Hematopoietic multipotent progenitor cell treated with erythropoietin and hydrocortisone succinate and interleukin-3 and kit ligand, for 17 days (in vitro differentiated cells): Measurements from ENCODE around the gene ATL2.
"Not testable (repeated sequence)": the region's sequence is repeated elsewhere in the genome, so short reads cannot be mapped to it uniquely, and the experiment has no call there.

Source experiments
- DNase-seq: peaks from one replicate; pipeline ENCODE4 v3.0.0-alpha.2; 2015; ENCODE audit warnings: low spot score

ATL2 gene

DNA sequence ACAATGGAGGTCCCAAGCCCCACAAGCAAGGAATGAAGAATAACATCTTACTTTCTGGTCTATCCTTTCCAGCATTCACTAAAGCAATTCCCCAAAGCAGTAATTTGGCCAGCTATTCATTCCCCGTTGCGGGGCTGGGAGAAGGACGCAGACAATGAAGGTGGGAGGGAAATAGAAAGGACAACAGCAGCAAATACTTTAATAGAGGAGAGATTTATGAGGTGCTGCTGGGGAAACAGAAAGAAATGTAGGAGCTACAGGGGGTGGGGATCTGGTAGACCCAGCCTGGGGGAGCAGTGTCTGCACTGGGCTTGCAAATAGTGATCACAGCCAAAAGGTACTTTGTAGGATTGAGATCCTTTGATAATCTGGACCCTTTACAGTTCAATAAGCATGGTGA is 13.9 kb upstream of the ATL2 start:
- DNase-seq = no peak

GRCh38 chr2:38387887-38388286 is 10.8 kb upstream of the ATL2 start:
- no peak for DNase-seq

DNA sequence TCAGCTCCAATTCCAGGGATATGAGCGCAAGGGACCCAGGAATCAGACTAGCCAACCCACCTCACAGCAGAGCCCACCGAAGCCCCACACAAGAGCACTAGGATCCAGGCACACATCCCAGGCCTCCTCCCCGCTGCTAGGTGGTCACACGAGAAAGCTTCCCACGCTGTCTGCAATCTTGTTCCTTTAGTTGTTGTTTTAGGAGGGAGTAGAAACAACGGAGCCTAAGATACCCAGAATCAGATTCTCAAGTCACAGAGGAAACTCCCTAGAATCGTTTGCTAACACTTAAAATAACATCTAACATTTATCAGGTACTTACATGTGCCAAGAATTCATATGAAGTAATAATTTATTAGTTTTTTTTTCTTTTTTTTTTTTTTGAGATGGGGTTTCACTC is 9.7 kb upstream of the ATL2 start:
- DNase-seq = no peak

DNA sequence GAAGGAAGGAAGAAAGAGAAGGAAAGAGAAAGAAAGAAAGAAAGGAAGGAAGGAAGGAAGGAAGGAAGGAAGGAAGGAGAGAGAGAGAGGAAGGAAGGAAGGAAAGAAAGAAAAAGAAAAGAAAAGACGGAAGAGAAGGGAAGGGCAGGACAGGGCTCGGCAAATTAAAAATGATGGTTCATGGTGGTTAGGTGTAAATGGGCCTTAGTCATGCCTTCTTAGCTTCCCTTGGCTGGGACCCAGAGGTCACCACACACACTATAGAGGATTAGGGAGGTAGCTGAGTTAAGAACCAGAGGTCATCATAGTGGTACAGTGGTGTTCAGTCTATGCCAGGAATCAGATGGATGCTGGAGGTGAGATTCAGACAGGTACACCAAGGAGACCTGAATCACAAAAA is 9.3 kb upstream of the ATL2 start:
- no peak for DNase-seq

- no peak for DNase-seq
These were observed 7.3 kb upstream of the ATL2 start for GRCh38 chr2:38384338-38384737.

- not testable (repeated sequence) for DNase-seq
These were observed 6.7 kb upstream of the ATL2 start for GRCh38 chr2:38383741-38384140.

DNA sequence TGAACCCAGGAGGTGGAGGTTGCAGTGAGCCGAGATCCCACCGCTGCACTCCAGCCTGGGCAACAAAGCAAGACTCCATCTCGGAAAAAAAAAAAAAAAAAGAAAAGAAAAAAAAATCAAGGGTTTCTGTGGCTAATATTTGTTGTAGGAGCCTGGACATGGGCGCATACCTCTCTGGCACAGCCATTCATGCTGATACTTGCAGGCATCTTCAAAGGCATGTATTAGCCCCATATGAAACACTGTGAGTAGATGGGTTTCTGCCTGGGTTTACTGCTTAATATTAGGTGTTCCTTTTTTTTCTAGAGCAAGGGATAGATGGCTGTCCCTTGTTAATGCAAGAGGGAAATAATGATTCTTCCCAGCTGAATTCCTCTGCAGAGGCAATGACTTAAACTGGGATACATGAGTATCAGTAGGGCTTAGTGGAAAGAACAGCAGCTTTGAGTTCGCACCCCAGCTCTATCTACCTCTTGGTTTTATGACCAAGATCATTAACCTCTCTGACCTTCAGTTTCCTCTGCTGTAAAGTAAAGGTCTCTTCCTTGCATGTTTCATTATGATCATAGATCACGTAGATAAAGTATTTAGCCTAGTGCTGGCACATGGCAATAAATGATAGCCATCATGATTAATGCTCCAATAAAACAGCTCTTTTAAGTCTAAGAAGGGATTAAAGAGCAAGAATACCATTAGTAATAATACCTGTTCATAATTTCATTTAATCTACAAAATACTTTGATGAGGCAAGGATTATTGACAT is 4.5 kb upstream of the ATL2 start:
- DNase-seq = no peak

DNA sequence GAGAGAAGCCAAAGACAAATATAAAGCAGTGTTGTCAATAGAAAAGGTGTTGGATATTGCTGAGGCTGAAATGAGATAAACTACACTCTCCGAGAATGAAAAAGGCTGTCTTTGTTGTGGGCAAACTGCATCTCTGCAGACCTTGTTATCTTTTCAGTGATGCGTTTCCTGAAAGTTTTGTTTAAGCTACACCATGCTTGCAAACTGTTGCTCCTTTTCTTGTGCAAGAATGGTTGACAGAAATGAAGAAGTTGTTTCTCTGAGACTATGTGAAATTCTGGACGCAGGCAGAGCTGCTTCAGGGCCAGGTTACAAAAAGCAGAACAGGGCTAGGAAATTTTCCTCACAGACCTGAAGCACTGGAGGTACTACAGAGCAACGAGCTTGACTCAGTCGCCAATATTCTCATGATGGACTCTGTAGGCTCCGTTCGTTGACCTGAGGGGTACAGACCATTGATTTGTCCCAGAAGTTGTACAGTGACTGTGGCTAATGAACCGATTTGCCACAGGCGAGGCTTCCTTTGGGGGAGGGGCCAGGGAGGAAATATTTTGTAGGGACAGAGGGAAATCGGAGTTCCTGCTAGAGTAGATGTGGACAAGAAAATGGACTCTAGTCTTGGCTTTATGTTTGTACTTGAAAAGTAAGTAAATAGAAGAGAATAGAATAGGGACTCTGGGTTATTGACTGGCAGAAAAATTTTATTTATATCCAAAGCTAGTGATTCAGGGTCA is 3.5 kb upstream of the ATL2 start:
- no peak for DNase-seq

DNA sequence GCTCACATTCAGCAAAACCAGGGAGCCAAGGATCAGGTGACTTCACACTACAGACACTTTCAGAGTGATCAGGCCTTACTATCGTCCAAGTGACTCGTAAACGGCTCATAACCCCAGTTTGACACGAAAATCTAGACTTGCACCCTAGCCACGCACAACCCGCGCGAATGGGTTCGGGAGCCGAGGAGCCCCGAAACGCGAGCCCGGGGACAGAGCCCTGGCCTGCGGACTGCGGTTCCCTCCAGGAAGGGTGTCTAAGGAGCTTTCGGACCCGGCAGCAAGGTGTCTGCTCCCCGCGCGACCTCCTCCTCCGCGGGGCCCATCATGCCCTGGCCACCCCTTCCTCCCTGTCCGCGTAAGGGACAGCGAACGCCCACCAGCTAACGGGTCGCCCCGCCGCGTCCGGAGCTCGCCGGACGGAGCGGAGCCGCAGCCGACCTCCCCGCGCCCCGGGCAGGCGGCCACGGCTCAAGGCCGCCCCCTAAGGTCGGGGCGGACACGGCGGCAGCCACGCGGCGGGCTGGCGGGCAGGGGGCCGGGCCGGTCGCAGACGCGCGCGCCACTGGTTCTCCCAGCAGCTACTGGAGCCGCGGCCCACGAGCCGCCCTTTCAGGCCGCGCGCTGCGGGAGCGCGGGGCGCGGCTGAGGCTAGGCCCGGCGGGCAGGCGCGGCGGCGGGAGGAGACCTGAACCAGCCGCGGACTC is 575 bp downstream of the ATL2 start:
- peak; percentile 83 for DNase-seq

- no peak for DNase-seq
These were observed 1.3 kb downstream of the ATL2 start for GRCh38 chr2:38375696-38376345.

- peak; percentile 48 for DNase-seq
These were observed 2.1 kb downstream of the ATL2 start for GRCh38 chr2:38374984-38375383.

DNA sequence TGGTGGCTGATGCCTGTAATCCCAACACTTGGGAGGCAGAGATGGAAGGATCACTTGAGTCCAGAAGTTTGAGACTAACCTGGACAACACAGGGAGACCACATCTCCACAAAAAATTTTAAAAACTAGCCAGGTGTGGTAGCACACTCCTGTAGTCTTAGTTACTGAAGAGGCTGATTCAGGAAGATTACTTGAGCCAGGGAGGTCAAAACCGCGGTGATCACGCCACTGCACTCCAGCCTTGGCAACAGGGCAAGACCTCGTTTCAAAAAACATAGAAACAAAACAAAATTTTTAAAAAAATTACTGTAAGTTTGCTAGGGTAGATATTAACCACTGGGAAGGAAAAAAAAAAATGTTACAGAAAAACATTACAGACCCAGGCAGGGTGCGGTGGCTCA is 5.8 kb downstream of the ATL2 start:
- DNase-seq = no peak

GRCh38 chr2:38370664-38371063 is 6.4 kb downstream of the ATL2 start:
- DNase-seq = no peak

- peak; percentile 34 for DNase-seq
These were observed 14.8 kb downstream of the ATL2 start for GRCh38 chr2:38362232-38362631.

- DNase-seq = no peak
These were observed 16.9 kb downstream of the ATL2 start for GRCh38 chr2:38360177-38360576.

DNA sequence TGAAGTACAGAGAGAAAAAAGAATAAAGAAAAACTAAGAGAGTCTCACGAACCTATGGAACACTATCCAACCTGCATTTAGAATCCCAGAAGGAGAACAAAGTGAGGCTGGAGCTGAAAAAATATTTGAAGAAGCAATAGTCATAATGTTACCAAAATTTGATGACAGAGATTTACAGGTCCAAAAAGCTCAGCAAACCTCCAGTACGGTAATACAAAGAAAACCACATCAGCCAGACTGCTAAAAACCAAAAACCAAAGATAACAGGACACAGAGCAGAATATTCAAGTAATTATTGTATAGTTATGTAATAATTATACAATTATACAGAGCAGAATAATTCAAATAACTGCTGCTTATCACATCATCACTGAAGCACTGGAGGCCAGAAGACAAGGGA is 23.7 kb downstream of the ATL2 start:
- no peak for DNase-seq

GRCh38 chr2:38352336-38352735 is 24.7 kb downstream of the ATL2 start:
- no peak for DNase-seq

- DNase-seq = no peak
These were observed 31.6 kb downstream of the ATL2 start for GRCh38 chr2:38345323-38346038.

GRCh38 chr2:38344813-38345212 is 32.3 kb downstream of the ATL2 start:
- DNase-seq = no peak

DNA sequence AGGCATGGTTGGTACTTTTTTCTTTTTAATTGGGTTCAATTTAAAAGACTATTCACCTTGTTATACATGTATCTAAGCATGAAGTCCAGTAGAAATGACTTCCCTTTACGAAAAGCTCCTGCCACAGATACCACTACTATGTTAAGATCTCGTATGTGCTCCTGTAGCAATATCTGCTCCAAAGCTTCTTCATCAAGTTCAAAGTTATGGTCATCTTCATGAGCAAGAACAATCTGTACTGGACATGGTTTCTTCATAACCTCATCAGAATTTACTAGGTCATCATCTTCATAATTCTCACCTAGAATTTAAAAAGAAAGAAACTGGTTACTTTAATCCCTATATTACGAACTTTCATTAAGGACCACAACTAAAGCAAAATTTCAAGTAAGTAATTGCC is 33.9 kb downstream of the ATL2 start:
- no peak for DNase-seq

DNA sequence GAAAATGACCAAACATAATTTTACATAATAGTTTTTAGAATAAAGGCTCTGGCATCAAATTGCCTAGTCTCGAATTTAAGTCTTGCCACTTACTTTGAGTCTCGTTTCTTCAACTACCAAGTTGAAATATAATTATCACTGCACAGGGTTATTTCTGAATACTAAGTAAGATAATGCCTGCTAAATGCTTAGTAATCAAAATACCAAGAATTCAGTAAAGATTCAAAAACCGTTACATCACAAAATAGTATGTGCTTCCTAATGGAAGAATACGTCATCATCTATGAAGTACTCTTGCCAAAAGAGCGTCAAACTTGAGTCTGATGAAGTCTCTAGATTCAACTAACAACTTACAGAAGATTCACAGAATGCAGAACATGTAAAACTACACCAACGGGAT is 40.5 kb downstream of the ATL2 start:
- DNase-seq = no peak

DNA sequence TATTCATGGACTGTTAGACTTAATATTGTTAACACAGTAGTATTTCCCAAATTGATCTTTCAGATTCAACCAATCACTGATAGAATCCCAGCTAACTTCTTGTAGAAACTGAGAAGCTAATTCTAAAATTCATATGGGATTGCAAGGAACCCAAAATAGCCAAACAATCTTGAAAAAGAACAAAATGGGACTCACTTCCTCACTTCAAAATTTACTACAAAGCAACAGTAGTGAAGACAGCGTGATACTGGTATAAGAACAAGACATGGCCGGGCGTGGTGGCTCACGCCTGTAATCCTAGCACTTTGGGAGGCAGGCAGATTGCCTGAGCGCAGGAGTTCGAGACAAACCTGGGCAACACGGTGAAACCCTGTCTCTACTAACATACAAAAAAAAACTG is 46.3 kb downstream of the ATL2 start:
- DNase-seq = no peak
